Activated CD4-positive, alpha-beta memory T cell treated with anti-CD3 and anti-CD28 coated beads for 36 hours (primary cell): ENCODE results near the gene ZNF346. TPM values are rescaled to one million over a fixed set of nuclear protein-coding genes. Genes with fewer than 3 reads are reported as not detected.

Experiments used
- CTCF ChIA-PET: fragments of 350-600 bp; sonication (Branson Sonifier 250); formaldehyde crosslinking; loops from one replicate; lab custom pipeline; 2021; ENCODE audit warnings: antibody characterized with exemption, inconsistent platforms; lab: Charles Lee
- POLR2A ChIA-PET: fragments of 350-600 bp; sonication (Branson Sonifier 250); formaldehyde crosslinking; loops from one replicate; lab custom pipeline; 2021; ENCODE audit warnings: antibody characterized with exemption; lab: Charles Lee
- DNase-seq: peaks from one replicate; pipeline ENCODE4 v3.0.0-alpha.2; 2020
- H3K27ac Mint-ChIP-seq: one replicate; pipeline ENCODE4 v1.8.0; 2021; ENCODE audit warnings: mixed read lengths
- H3K27me3 Mint-ChIP-seq: one replicate; pipeline ENCODE4 v1.8.0; 2021; ENCODE audit warnings: mixed read lengths
- H3K36me3 Mint-ChIP-seq: one replicate; pipeline ENCODE4 v1.8.0; 2021; ENCODE audit warnings: mixed read lengths
- H3K4me1 Mint-ChIP-seq: one replicate; pipeline ENCODE4 v1.8.0; 2021; ENCODE audit warnings: low read depth, mixed read lengths
- H3K4me3 Mint-ChIP-seq: one replicate; pipeline ENCODE4 v1.8.0; 2021; ENCODE audit warnings: mild to moderate bottlenecking, mixed read lengths
- H3K9me3 Mint-ChIP-seq: one replicate; pipeline ENCODE4 v1.8.0; 2021; ENCODE audit warnings: mixed read lengths
- intact Hi-C: fragments of 100-400 bp; cut with micrococcal nuclease; formaldehyde crosslinking; loops from one replicate; pipeline ENCODE4 v1.15.1; 2023
- total RNA-seq, 2 experiments: library from RNA; stranded (reverse); gene quantifications; one replicate each; pipeline ENCODE4 v1.2.3, GENCODE V29; 2021

Gene ZNF346
- total RNA-seq, 2 experiments from 2014 or later, result 12.7 to 15.6 TPM

- no peaks in the 10 kb centered on the region for H3K27me3 Mint-ChIP-seq
- H3K27ac Mint-ChIP-seq, result peak overlapping the region; percentile 30
- no peak overlapping the region for H3K4me3 Mint-ChIP-seq
- peaks cover 10% of the 10 kb centered on the region for H3K36me3 Mint-ChIP-seq
- ChIA-PET CTCF (interaction anchor here (0.7 to 1.9 kb wide), 3 partner anchors 16 to 179 kb away, joined by 3 to 5 read pairs (median 3); no protein-coding TSS in a partner anchor), POLR2A (no interaction called here)
- H3K4me1 Mint-ChIP-seq, result peaks cover 35% of the 10 kb centered on the region
- no peak for DNase-seq
- H3K9me3 Mint-ChIP-seq, result no peaks in the 10 kb centered on the region
- intact Hi-C loops, result loop anchor here (5.0 kb wide), 3 partner anchors 172 to 593 kb away; partner anchors contain the start of genes LMAN2, PRELID1, RAB24 and RNF44
Measured at GRCh38 chr5:177130211-177131018, 107.9 kb downstream of the ZNF346 start.

Other genes starting within 250 kb of the ZNF346 start
- gene UNC5A, start 212.1 kb upstream of the ZNF346 start, total RNA-seq, result not detected
- gene HK3, start 123.3 kb upstream of the ZNF346 start, total RNA-seq, result under 1 TPM; 0.22 to 0.62 TPM
- 10 to 100 TPM; 52.9 to 53.5 TPM for gene UIMC1, start 15.9 kb upstream of the ZNF346 start, total RNA-seq
- under 1 TPM; 0.76 to 0.87 TPM for gene FGFR4, start 64.2 kb downstream of the ZNF346 start, total RNA-seq
- 10 to 100 TPM; 54.6 to 55.5 TPM for gene NSD1, start 111.1 kb downstream of the ZNF346 start, total RNA-seq